IMR-90 (cell line): Measurements from ENCODE around the gene OTOG. TPM values are rescaled to one million over a fixed set of nuclear protein-coding genes. Genes with fewer than 3 reads are reported as not detected.

Experiments
- ATAC-seq: fragments of 200-7000 bp; cut with Tn5 transposase; 2 replicates; pipeline ENCODE4 v1.9.1; 2020; ENCODE audit warnings: low read depth, mild to moderate bottlenecking, moderate library complexity
- BruUV-seq: library from RNA; stranded (reverse); fragments of 400-500 nt; replicated peaks from 2 replicates; lab custom pipeline; 2021; lab: Mats Ljungman, UMichigan
- CTCF ChIA-PET: fragments of 300-600 bp; formaldehyde crosslinking; extraction: SDS; loops from one replicate; lab custom pipeline; 2021; ENCODE audit warnings: antibody characterized with exemption; lab: Yijun Ruan, JAX
- POLR2A ChIA-PET: fragments of 300-600 bp; sonication (Branson Sonifier 250); formaldehyde crosslinking; loops from one replicate; lab custom pipeline; 2022; ENCODE audit warnings: antibody characterized with exemption; ENCODE audit not compliant: unreplicated experiment; lab: Charles Lee
- DNase-seq: peaks from one replicate; pipeline ENCODE4 v3.0.0; 2013
- H2AFZ ChIP-seq: replicated peaks from 2 replicates; pipeline ENCODE3; 2013; ENCODE audit warnings: low read length, mild to moderate bottlenecking; ENCODE audit not compliant: poor library complexity
- H2AK5ac ChIP-seq: 2 replicates; pipeline ENCODE4 v1.6.1; 2013; ENCODE audit warnings: low read depth, low read length, inconsistent platforms
- H2AK9ac ChIP-seq: replicated peaks from 2 replicates; pipeline ENCODE3; 2013; ENCODE audit warnings: mild to moderate bottlenecking, low read depth, low read length, moderate library complexity; ENCODE audit not compliant: poor library complexity
- H2BK120ac ChIP-seq: 2 replicates; pipeline ENCODE4 v1.6.1; 2013; ENCODE audit warnings: low read depth, low read length, inconsistent platforms
- H2BK15ac ChIP-seq: 3 replicates; pipeline ENCODE4 v1.6.1; 2013; ENCODE audit warnings: low read depth, low read length, inconsistent platforms
- H2BK20ac ChIP-seq: 2 replicates; pipeline ENCODE4 v1.6.1; 2013; ENCODE audit warnings: low read depth, mild to moderate bottlenecking, inconsistent platforms, low read length, moderate library complexity
- H2BK5ac ChIP-seq: 2 replicates; pipeline ENCODE4 v1.6.1; 2013; ENCODE audit warnings: mild to moderate bottlenecking, low read depth, low read length, inconsistent platforms; ENCODE audit not compliant: poor library complexity, severe bottlenecking
- H3K14ac ChIP-seq: replicated peaks from 2 replicates; pipeline ENCODE4 v1.6.1; 2013; ENCODE audit warnings: low read depth, low read length, inconsistent platforms
- H3K18ac ChIP-seq: 2 replicates; pipeline ENCODE4 v1.6.1; 2013; ENCODE audit warnings: low read depth, low read length, control low read depth
- H3K23ac ChIP-seq: 2 replicates; pipeline ENCODE4 v1.6.1; 2013; ENCODE audit warnings: low read depth, low read length, inconsistent platforms
- H3K27ac ChIP-seq: 2 replicates; pipeline ENCODE4 v1.5.1; 2013; ENCODE audit warnings: mild to moderate bottlenecking, control low read depth, low read length; ENCODE audit not compliant: insufficient read depth
- H3K27me3 ChIP-seq: 2 replicates; pipeline ENCODE4 v1.6.1; 2013; ENCODE audit warnings: low read length; ENCODE audit not compliant: control insufficient read depth, insufficient read depth
- H3K36me3 ChIP-seq: 2 replicates; pipeline ENCODE4 v1.6.1; 2013; ENCODE audit warnings: low read length, mixed read lengths; ENCODE audit not compliant: control insufficient read depth, insufficient read depth
- H3K4ac ChIP-seq: 2 replicates; pipeline ENCODE4 v1.6.1; 2013; ENCODE audit warnings: low read depth, low read length, inconsistent platforms
- H3K4me1 ChIP-seq: 2 replicates; pipeline ENCODE4 v1.6.1; 2013; ENCODE audit warnings: low read length, mixed read lengths; ENCODE audit not compliant: control insufficient read depth, insufficient read depth
- H3K4me2 ChIP-seq: 2 replicates; pipeline ENCODE4 v1.6.1; 2013; ENCODE audit warnings: low read depth, mild to moderate bottlenecking, control low read depth, low read length, moderate library complexity
- H3K4me3 ChIP-seq: 2 replicates; pipeline ENCODE4 v1.5.1; 2013; ENCODE audit warnings: low read depth, mild to moderate bottlenecking, control low read depth, low read length, moderate library complexity; ENCODE audit not compliant: insufficient read depth
- H3K56ac ChIP-seq: 2 replicates; pipeline ENCODE4 v1.6.1; 2013; ENCODE audit warnings: low read length, inconsistent platforms; ENCODE audit not compliant: insufficient read depth; ENCODE audit errors: extremely low read depth
- H3K79me1 ChIP-seq, 2 experiments: 2 replicates each; pipeline ENCODE4 v1.6.1; 2013; ENCODE audit warnings: low read length in 2 of 2, inconsistent platforms in 1 of 2, low read depth in 1 of 2
- H3K9ac ChIP-seq: 2 replicates; pipeline ENCODE4 v1.6.1; 2013; ENCODE audit warnings: low read depth, low read length, control low read depth
- H3K9me1 ChIP-seq: 2 replicates; pipeline ENCODE4 v1.6.1; 2013; ENCODE audit warnings: low read length, inconsistent platforms; ENCODE audit not compliant: insufficient read depth
- H3K9me3 ChIP-seq: 2 replicates; pipeline ENCODE4 v1.6.1; 2013; ENCODE audit warnings: low read length; ENCODE audit not compliant: control insufficient read depth, insufficient read depth
- H4K20me1 ChIP-seq: 2 replicates; pipeline ENCODE4 v1.6.1; 2013; ENCODE audit warnings: low read length, inconsistent platforms; ENCODE audit not compliant: insufficient read depth
- H4K5ac ChIP-seq: 2 replicates; pipeline ENCODE4 v1.6.1; 2013; ENCODE audit warnings: mild to moderate bottlenecking, low read depth, low read length, control low read depth
- H4K8ac ChIP-seq, 2 experiments: 2 replicates each; pipeline ENCODE4 v1.6.1; 2013; ENCODE audit warnings: low read depth in 2 of 2, low read length in 2 of 2, control low read depth in 1 of 2, inconsistent platforms in 1 of 2
- H4K91ac ChIP-seq: 2 replicates; pipeline ENCODE4 v1.6.1; 2013; ENCODE audit warnings: low read depth, low read length, inconsistent platforms; ENCODE audit not compliant: insufficient read depth
- BHLHE40 ChIP-seq: fragments of 150-350 bp; IDR thresholded peaks from 2 replicates; pipeline ENCODE4 v1.6.1; 2016; ENCODE audit warnings: mild to moderate bottlenecking, low read depth, low read length
- CEBPB ChIP-seq: IDR thresholded peaks from 2 replicates; pipeline ENCODE4 v1.6.1; 2012; ENCODE audit warnings: low read depth, low read length, improper control_type of control experiment
- ELK1 ChIP-seq: fragments of 150-350 bp; IDR thresholded peaks from 2 replicates; pipeline ENCODE4 v1.6.1; 2016; ENCODE audit warnings: low read depth, mild to moderate bottlenecking, low read length, moderate library complexity, borderline replicate concordance
- FOS ChIP-seq: fragments of 150-350 bp; IDR thresholded peaks from 2 replicates; pipeline ENCODE4 v1.6.1; 2016; ENCODE audit warnings: low read depth, low read length
- POLR2A ChIP-seq: IDR thresholded peaks from 2 replicates; pipeline ENCODE4 v1.6.1; 2012; ENCODE audit warnings: mild to moderate bottlenecking, low read depth, low read length
- RAD21 ChIP-seq: IDR thresholded peaks from 2 replicates; pipeline ENCODE4 v1.6.1; 2012; ENCODE audit warnings: low read length, improper control_type of control experiment
- RCOR1 ChIP-seq: IDR thresholded peaks from 2 replicates; pipeline ENCODE4 v1.6.1; 2012; ENCODE audit warnings: mild to moderate bottlenecking, low read length, improper control_type of control experiment; ENCODE audit not compliant: insufficient replicate concordance
- WGBS, 2 experiments: methylation state at CpG; one replicate each; pipeline versions ENCODE4 v1.1.5 to v1.1.7; 2013; ENCODE audit warnings: missing lambda C conversion rate in 2 of 2; ENCODE audit not compliant: insufficient read length in 1 of 2; ENCODE audit errors: extremely low coverage in 2 of 2; 5-methylcytosine and 5-hydroxymethylcytosine counted together
- dilution Hi-C: fragments of 300-500 bp; cut with HindIII; formaldehyde crosslinking; loops from one replicate; pipeline ENCODE4 v1.14.3; 2018; ENCODE audit warnings: low sequenced_read_pairs; ENCODE audit not compliant: unreplicated experiment
- in situ Hi-C: fragments of 300-500 bp; cut with MboI; formaldehyde crosslinking; loops from 3 replicates; pipeline ENCODE4 v1.14.3; 2019; ENCODE audit warnings: low sequenced_read_pairs, inconsistent platforms, mixed read lengths
- intact Hi-C: fragments of 100-400 bp; cut with micrococcal nuclease; formaldehyde crosslinking; loops from 2 replicates; pipeline ENCODE4 v1.10.0; 2022
- polyA plus RNA-seq, 3 experiments: library from polyadenylated mRNA; depleted of rRNA; stranded (reverse); fragments of >200 nt; gene quantifications; 2 replicates each; pipeline ENCODE4 v1.2.3, GENCODE V29; 2012; ENCODE audit warnings: low replicate concordance in 1 of 3
- total RNA-seq: library from RNA; depleted of rRNA; stranded (reverse); fragments of >200 nt; gene quantifications from 2 replicates; pipeline ENCODE4 v1.2.3, GENCODE V29; 2012

The OTOG gene
- total and polyA plus RNA-seq, 2 of the 4 experiments (the other 2 are of a cell fraction) = not detected

- no peak for TF ChIP-seq BHLHE40
- no peak for TF ChIP-seq RCOR1
- TF ChIP-seq RAD21 = no peak
- TF ChIP-seq POLR2A = no peak
- TF ChIP-seq FOS = no peak
- TF ChIP-seq CEBPB = no peak
These were observed 98.3 kb downstream of the OTOG start (continued) for GRCh38 chr11:17645190-17645970.

- Histone ChIP-seq H3K4me2 (no peak overlapping the region), H3K18ac (no peak overlapping the region), H3K9me1 (no peaks in the 10 kb centered on the region), H3K9me3 (no peaks in the 10 kb centered on the region), H2AK5ac (no peak overlapping the region), H3K4ac (no peak overlapping the region), H3K27me3 (no peaks in the 10 kb centered on the region; the same call in 1 of the 2 replicates), H2AFZ (no peak overlapping the region), H3K4me1 (no peaks in the 10 kb centered on the region), H3K23ac (no peak overlapping the region), H4K91ac (no peak overlapping the region), H3K4me3 (no peak overlapping the region), H2BK120ac (no peak overlapping the region), H4K8ac (no peak overlapping the region), H3K36me3 (no peaks in the 10 kb centered on the region), H2BK15ac (no peak overlapping the region), H3K27ac (no peak overlapping the region), H4K5ac (no peak overlapping the region), H3K56ac (no peak overlapping the region), H2AK9ac (no peak overlapping the region), H4K20me1 (no peaks in the 10 kb centered on the region), H3K9ac (no peak overlapping the region), H3K79me1 (no peaks in the 10 kb centered on the region), H2BK5ac (no peak overlapping the region), H2BK20ac (no peak overlapping the region), H3K14ac (no peak overlapping the region)
- CTCF ChIA-PET = no interaction called here
- in situ Hi-C loops = no loop called here
- intact Hi-C loops = no loop called here
- no peak for TF ChIP-seq ELK1
- ATAC-seq = no peak
- BruUV-seq = no TSS peak
- dilution Hi-C loops = no loop called here
- DNase-seq = no peak
- POLR2A ChIA-PET = no interaction called here
- 20% methylated on average over 1 of the region's 8 CpGs; no CpG with 5 or more reads in 1 of the 2 experiments for WGBS, 2 experiments
These were observed 99.5 kb downstream of the OTOG start for GRCh38 chr11:17646451-17647145.
